ENCODE measurements around the gene ABCB10.

- no peak for TF ChIP-seq EZH2 (IDR thresholded peaks at IDR 0.05; ENCODE audit: insufficient read depth, low read length)
- TF ChIP-seq, protein P1, sequence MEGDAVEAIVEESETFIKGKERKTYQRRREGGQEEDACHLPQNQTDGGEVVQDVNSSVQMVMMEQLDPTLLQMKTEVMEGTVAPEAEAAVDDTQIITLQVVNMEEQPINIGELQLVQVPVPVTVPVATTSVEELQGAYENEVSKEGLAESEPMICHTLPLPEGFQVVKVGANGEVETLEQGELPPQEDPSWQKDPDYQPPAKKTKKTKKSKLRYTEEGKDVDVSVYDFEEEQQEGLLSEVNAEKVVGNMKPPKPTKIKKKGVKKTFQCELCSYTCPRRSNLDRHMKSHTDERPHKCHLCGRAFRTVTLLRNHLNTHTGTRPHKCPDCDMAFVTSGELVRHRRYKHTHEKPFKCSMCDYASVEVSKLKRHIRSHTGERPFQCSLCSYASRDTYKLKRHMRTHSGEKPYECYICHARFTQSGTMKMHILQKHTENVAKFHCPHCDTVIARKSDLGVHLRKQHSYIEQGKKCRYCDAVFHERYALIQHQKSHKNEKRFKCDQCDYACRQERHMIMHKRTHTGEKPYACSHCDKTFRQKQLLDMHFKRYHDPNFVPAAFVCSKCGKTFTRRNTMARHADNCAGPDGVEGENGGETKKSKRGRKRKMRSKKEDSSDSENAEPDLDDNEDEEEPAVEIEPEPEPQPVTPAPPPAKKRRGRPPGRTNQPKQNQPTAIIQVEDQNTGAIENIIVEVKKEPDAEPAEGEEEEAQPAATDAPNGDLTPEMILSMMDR (IDR thresholded peaks at IDR 0.05; ENCODE audit: insufficient read depth, low read depth, low read length) = no peak
These were observed 2.6 kb upstream of the ABCB10 start for GRCh38 chr1:229561141-229561540.

Data from astrocyte (in vitro differentiated cells and primary cell).